ENCODE data around the gene RDX.
A peak's percentile ranks its signal among the peaks of the same experiment; 100 is the strongest.

Gene RDX

GRCh38 chr11:110296226-110297075 is at the start of gene RDX:
RDX (minus strand) TSS chr11:110296614; CDS start chr11:110279692, 16,922 bp downstream.
- peak within 1 kb of the TSS; percentile 70 for H3K4me3 ChIP-seq (replicated peaks; ENCODE audit: low read depth, low read length)
- no peaks in the 10 kb centered on the region for H3K36me3 ChIP-seq (ENCODE audit: control insufficient read depth, insufficient read depth, low read length)
- TF ChIP-seq CTCF (IDR thresholded peaks at IDR 0.05; ENCODE audit: insufficient read depth, low read length, poor library complexity, severe bottlenecking): no peak
- no peaks in the 10 kb centered on the region for H3K27me3 ChIP-seq (replicated peaks; ENCODE audit: control insufficient read depth, insufficient read depth, low read length)
- peak; percentile 86 for DNase-seq (ENCODE audit: extremely low read depth, insufficient read length)

- Histone ChIP-seq H3K4me3 (replicated peaks; ENCODE audit: low read depth, low read length) (no peak overlapping the region), H3K36me3 (ENCODE audit: control insufficient read depth, insufficient read depth, low read length) (no peaks in the 10 kb centered on the region), H3K27me3 (replicated peaks; ENCODE audit: control insufficient read depth, insufficient read depth, low read length) (no peaks in the 10 kb centered on the region)
- no peak for TF ChIP-seq CTCF (IDR thresholded peaks at IDR 0.05; ENCODE audit: insufficient read depth, low read length, poor library complexity, severe bottlenecking)
- peak; percentile 50 for DNase-seq (ENCODE audit: extremely low read depth, insufficient read length)
These were observed 49.3 kb upstream of the RDX start for GRCh38 chr11:110345743-110346142.

GRCh38 chr11:110340436-110340835 is 44.0 kb upstream of the RDX start:
- TF ChIP-seq CTCF (IDR thresholded peaks at IDR 0.05; ENCODE audit: insufficient read depth, low read length, poor library complexity, severe bottlenecking): no peak
- Histone ChIP-seq H3K27me3 (replicated peaks; ENCODE audit: control insufficient read depth, insufficient read depth, low read length) (no peaks in the 10 kb centered on the region), H3K36me3 (ENCODE audit: control insufficient read depth, insufficient read depth, low read length) (no peaks in the 10 kb centered on the region), H3K4me3 (replicated peaks; ENCODE audit: low read depth, low read length) (no peak overlapping the region)
- no peak for DNase-seq (ENCODE audit: extremely low read depth, insufficient read length)

GRCh38 chr11:110339456-110340250 is 43.2 kb upstream of the RDX start:
- H3K36me3 ChIP-seq (ENCODE audit: control insufficient read depth, insufficient read depth, low read length): no peaks in the 10 kb centered on the region
- H3K27me3 ChIP-seq (replicated peaks; ENCODE audit: control insufficient read depth, insufficient read depth, low read length): no peaks in the 10 kb centered on the region
- no peak for DNase-seq (ENCODE audit: extremely low read depth, insufficient read length)
- no peak overlapping the region for H3K4me3 ChIP-seq (replicated peaks; ENCODE audit: low read depth, low read length)
- no peak for TF ChIP-seq CTCF (IDR thresholded peaks at IDR 0.05; ENCODE audit: insufficient read depth, low read length, poor library complexity, severe bottlenecking)

- no peak for DNase-seq (ENCODE audit: extremely low read depth, insufficient read length)
- no peak for TF ChIP-seq CTCF (IDR thresholded peaks at IDR 0.05; ENCODE audit: insufficient read depth, low read length, poor library complexity, severe bottlenecking)
- no peak overlapping the region for H3K4me3 ChIP-seq (replicated peaks; ENCODE audit: low read depth, low read length)
- no peaks in the 10 kb centered on the region for H3K36me3 ChIP-seq (ENCODE audit: control insufficient read depth, insufficient read depth, low read length)
- H3K27me3 ChIP-seq (replicated peaks; ENCODE audit: control insufficient read depth, insufficient read depth, low read length): no peaks in the 10 kb centered on the region
These were observed 42.3 kb upstream of the RDX start for GRCh38 chr11:110338684-110339083.
